CD4-positive, CD25-positive, alpha-beta regulatory T cell (primary cell): ENCODE measurements around the gene POLR1B. TPM values are rescaled to one million over a fixed set of nuclear protein-coding genes. Genes with fewer than 3 reads are reported as not detected.
"Not testable (repeated sequence)": the region's sequence is repeated elsewhere in the genome, so short reads cannot be mapped to it uniquely, and the experiment has no call there.

Source experiments
- ATAC-seq, 2 donors: fragments of 150-1000 bp; cut with Tn5 transposase; one replicate each; pipeline ENCODE4 v1.10.0; 2021; ENCODE audit warnings: low read depth in 2 of 2, moderate number of reproducible peaks in 2 of 2, moderate library complexity in 1 of 2
- DNase-seq, 3 donors: peaks; one replicate each; pipeline versions ENCODE4 v3.0.0 to v3.0.0-alpha.2; 2012 to 2022; ENCODE audit warnings: mixed read lengths in 1 of 3
- H3K27ac ChIP-seq: one replicate; pipeline ENCODE4 v1.7.0; 2013; ENCODE audit warnings: mild to moderate bottlenecking, low read length; ENCODE audit not compliant: insufficient read depth, poor library complexity, severe bottlenecking
- H3K27me3 ChIP-seq: one replicate; pipeline ENCODE4 v1.7.0; 2013; ENCODE audit warnings: low read length; ENCODE audit not compliant: control insufficient read depth, insufficient read depth
- H3K36me3 ChIP-seq: one replicate; pipeline ENCODE4 v1.7.0; 2013; ENCODE audit warnings: mild to moderate bottlenecking, low read length, moderate library complexity; ENCODE audit not compliant: control insufficient read depth, insufficient read depth
- H3K4me1 ChIP-seq: 2 replicates; pipeline ENCODE4 v1.7.0; 2013; ENCODE audit warnings: mild to moderate bottlenecking, low read length; ENCODE audit not compliant: insufficient read depth, control insufficient read depth, poor library complexity, severe bottlenecking
- H3K4me3 ChIP-seq: one replicate; pipeline ENCODE4 v1.7.0; 2013; ENCODE audit warnings: low read depth, mild to moderate bottlenecking, low read length, moderate library complexity
- H3K9me3 ChIP-seq, 2 experiments: 1 replicate in 1 of 2; 2 replicates in 1 of 2; pipeline ENCODE4 v1.7.0; 2013; ENCODE audit warnings: low read length in 2 of 2, mild to moderate bottlenecking in 1 of 2, moderate library complexity in 1 of 2; ENCODE audit not compliant: control insufficient read depth in 2 of 2
- H3K27ac Mint-ChIP-seq, 3 donors: one replicate each; pipeline ENCODE4 v1.8.0; 2020 to 2022; ENCODE audit warnings: mild to moderate bottlenecking in 3 of 3, mixed read lengths in 3 of 3, moderate library complexity in 2 of 3
- H3K27me3 Mint-ChIP-seq: one replicate; pipeline ENCODE4 v1.8.0; 2022; ENCODE audit warnings: mild to moderate bottlenecking, mixed read lengths
- H3K36me3 Mint-ChIP-seq: one replicate; pipeline ENCODE4 v1.8.0; 2020; ENCODE audit warnings: mixed read lengths
- H3K4me1 Mint-ChIP-seq, 4 donors: one replicate each; pipeline ENCODE4 v1.8.0; 2020 to 2022; ENCODE audit warnings: mixed read lengths in 4 of 4, mild to moderate bottlenecking in 1 of 4
- H3K4me3 Mint-ChIP-seq, 4 donors: one replicate each; pipeline ENCODE4 v1.8.0; 2020 to 2022; ENCODE audit warnings: mild to moderate bottlenecking in 4 of 4, mixed read lengths in 4 of 4, moderate library complexity in 3 of 4
- H3K9me3 Mint-ChIP-seq, 7 donors: one replicate each; pipeline ENCODE4 v1.8.0; 2020 to 2022; ENCODE audit warnings: mixed read lengths in 7 of 7, mild to moderate bottlenecking in 3 of 7, moderate library complexity in 2 of 7
- polyA plus RNA-seq, 4 donors: library from polyadenylated mRNA; unstranded; fragments of 300-500 nt; fragmentation: Illumina TruSeq; gene quantifications; one replicate each; pipeline ENCODE4 v1.2.3, GENCODE V29; 2021
- total RNA-seq: library from RNA; stranded (reverse); gene quantifications from one replicate; pipeline ENCODE4 v1.2.3, GENCODE V29; 2022

POLR1B gene
- total and polyA plus RNA-seq, 5 donors from 2014 or later: 14.3 to 34.4 (median 21.7) TPM

DNA sequence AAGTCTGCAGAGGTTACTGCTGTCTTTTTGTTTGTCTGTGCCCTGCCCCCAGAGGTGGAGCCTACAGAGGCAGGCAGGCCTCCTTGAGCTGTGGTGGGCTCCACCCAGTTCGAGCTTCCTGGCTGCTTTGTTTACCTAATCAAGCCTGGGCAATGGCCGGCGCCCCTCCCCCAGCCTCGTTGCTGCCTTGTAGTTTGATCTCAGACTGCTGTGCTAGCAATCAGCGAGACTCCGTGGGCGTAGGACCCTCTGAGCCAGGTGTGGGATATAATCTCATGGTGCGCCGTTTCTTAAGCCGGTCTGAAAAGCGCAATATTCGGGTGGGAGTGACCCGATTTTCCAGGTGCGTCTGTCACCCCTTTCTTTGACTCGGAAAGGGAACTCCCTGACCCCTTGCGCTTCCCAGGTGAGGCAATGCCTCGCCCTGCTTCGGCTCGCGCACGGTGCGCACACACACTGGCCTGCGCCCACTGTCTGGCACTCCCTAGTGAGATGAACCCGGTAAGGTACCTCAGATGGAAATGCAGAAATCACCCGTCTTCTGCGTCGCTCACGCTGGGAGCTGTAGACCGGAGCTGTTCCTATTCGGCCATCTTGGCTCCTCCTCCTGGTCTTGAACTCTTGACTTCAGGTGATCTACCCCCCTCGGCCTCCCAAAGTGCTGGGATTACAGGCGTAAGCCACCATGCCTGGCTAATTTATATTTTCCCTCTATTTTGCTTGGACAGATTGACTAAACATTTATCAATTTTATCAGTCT lies 32.8 kb upstream of the POLR1B start:
- not testable (repeated sequence) for H3K9me3 Mint-ChIP-seq, H3K4me1 ChIP-seq, H3K36me3 ChIP-seq, ATAC-seq, H3K27ac ChIP-seq, H3K27me3 ChIP-seq, H3K27me3 Mint-ChIP-seq, H3K9me3 ChIP-seq, H3K4me3 ChIP-seq
- DNase-seq: peak in 1 of 3 donors; percentile 3
- peaks cover 7 to 16% (median 10%) of the 10 kb centered on the region in 4 donors for H3K4me1 Mint-ChIP-seq
- peak overlapping the region in 2 of 4 donors; percentile 68 to 75 for H3K4me3 Mint-ChIP-seq
- H3K27ac Mint-ChIP-seq: peak overlapping the region in 2 of 3 donors; percentile 42 to 72
- peaks cover 11% of the 10 kb centered on the region for H3K36me3 Mint-ChIP-seq

DNA sequence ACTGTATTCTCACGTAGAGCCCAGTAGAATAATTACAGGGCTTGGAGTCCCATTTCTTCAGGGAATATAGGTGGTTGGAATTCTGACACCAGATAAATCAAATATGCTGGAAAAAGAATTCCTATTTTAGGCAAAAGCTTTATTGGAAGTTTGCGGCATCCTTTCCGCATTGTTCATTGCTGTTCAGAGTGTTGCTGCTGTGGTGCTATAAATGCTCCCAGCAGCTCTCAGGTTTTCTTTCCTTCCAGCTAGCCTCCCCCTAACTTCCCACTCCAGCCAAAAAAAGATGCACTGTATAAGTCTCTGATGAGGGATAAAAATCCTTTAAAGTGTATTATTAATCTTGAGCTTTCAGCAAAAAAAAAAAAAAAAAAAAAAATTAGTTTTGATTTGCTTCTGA lies 25.5 kb upstream of the POLR1B start:
- no peak overlapping the region for H3K4me3 Mint-ChIP-seq
- peaks cover 36% of the 10 kb centered on the region for H3K36me3 ChIP-seq
- no peaks in the 10 kb centered on the region for H3K27me3 Mint-ChIP-seq

DNA sequence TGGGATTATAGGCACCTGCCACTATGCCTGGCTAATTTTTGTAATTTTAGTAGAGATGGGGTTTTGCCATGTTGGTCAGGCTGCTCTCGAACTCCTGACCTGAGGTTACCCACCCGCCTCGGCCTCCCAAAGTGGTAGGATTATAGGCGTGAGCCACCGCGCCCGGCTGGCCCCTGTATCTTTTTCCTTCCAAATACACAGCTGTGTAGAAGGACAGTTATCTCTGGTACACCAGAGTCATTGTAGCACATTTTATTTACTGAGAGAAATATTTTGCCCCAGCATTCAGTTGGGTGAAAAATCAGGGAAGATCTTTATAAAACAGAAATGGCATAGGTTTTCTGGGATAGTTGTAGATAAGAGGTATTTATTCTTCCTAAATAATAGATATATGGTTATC lies 23.5 kb upstream of the POLR1B start:
- no peaks in the 10 kb centered on the region for H3K27me3 ChIP-seq
- no peak overlapping the region for H3K27ac Mint-ChIP-seq
- no peak overlapping the region for H3K4me3 Mint-ChIP-seq
- H3K4me3 ChIP-seq: no peak overlapping the region
- H3K9me3 ChIP-seq: no peaks in the 10 kb centered on the region
- peaks cover 0 to 2% (median 0%) of the 10 kb centered on the region in 4 donors for H3K4me1 Mint-ChIP-seq
- peaks cover 66% of the 10 kb centered on the region for H3K36me3 Mint-ChIP-seq
- no peak overlapping the region for H3K27ac ChIP-seq
- H3K27me3 Mint-ChIP-seq: no peaks in the 10 kb centered on the region
- DNase-seq: no peak
- no peak for ATAC-seq
- H3K4me1 ChIP-seq: no peaks in the 10 kb centered on the region
- H3K36me3 ChIP-seq: peaks cover 46% of the 10 kb centered on the region
- H3K9me3 Mint-ChIP-seq: peaks cover 0 to 2% (median 0%) of the 10 kb centered on the region in 7 donors

More for the DNA sequence above, 25.5 kb upstream of the POLR1B start:
- Mint-ChIP-seq H3K4me1 (no peaks in the 10 kb centered on the region), H3K9me3 (no peaks in the 10 kb centered on the region), H3K36me3 (peaks cover 52% of the 10 kb centered on the region), H3K27ac (no peak overlapping the region)
- no peak for DNase-seq
- Histone ChIP-seq H3K9me3 (no peaks in the 10 kb centered on the region), H3K4me1 (no peaks in the 10 kb centered on the region), H3K27me3 (no peaks in the 10 kb centered on the region), H3K27ac (no peak overlapping the region), H3K4me3 (no peak overlapping the region)
- ATAC-seq: no peak

DNA sequence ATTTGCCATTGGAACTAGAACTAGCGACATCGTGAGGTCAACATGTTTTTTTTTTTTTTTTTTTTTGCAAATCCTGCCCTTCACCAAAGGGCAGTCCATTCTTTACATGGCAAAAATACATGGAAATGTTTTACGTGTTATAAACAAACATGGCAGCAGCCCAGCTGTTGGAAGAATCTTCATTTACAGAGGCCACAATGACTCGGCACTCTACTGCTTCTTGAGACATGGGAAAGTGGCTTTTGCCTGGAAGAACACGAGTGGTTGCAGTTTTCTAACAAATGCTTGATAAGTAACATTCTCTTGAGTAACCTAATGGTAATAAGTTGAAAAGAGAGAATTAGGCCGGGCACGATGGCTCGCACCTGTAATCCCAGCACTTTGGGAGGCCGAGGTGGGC lies 22.8 kb upstream of the POLR1B start:
- H3K36me3 Mint-ChIP-seq: peaks cover 69% of the 10 kb centered on the region

DNA sequence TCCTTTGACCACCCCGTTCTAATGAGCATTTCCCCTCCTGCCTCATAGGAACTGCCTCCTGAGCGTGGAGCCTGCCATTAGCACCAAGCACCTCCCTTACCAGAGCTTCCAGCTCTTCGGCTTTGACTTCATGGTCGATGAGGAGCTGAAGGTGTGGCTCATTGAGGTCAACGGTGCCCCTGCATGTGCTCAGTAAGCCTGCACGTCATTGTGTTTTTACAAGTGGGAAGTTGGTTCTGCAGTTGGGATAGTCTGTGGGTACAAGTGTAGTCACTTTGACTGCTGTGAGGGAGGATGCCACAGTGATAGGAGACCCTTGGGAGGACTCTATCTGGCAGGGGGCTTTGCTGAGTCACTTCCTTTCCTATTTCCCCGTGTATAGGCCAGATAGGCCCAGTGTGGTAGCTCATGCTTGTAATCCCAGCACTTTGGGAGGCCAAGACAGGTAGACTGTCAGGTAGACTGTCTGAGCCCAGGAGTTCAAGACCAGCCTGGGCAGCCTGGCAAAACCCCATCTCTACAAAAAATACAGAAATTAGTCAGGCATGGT lies 22.0 kb upstream of the POLR1B start:
- Histone ChIP-seq H3K27ac (no peak overlapping the region), H3K9me3 (no peaks in the 10 kb centered on the region), H3K4me1 (no peaks in the 10 kb centered on the region), H3K4me3 (no peak overlapping the region), H3K36me3 (peaks cover 36% of the 10 kb centered on the region), H3K27me3 (no peaks in the 10 kb centered on the region)
- ATAC-seq: no peak
- H3K36me3 Mint-ChIP-seq: peaks cover 63% of the 10 kb centered on the region
- DNase-seq: no peak
- H3K27ac Mint-ChIP-seq: no peak overlapping the region
- H3K4me1 Mint-ChIP-seq: peaks cover 0 to 2% (median 0%) of the 10 kb centered on the region in 4 donors
- no peak overlapping the region for H3K4me3 Mint-ChIP-seq
- peaks cover 0 to 2% (median 0%) of the 10 kb centered on the region in 7 donors for H3K9me3 Mint-ChIP-seq
- H3K27me3 Mint-ChIP-seq: no peaks in the 10 kb centered on the region

More for the DNA sequence above, 22.8 kb upstream of the POLR1B start:
- DNase-seq: no peak
- Histone ChIP-seq H3K9me3 (no peaks in the 10 kb centered on the region), H3K4me3 (no peak overlapping the region), H3K4me1 (no peaks in the 10 kb centered on the region), H3K36me3 (peaks cover 44% of the 10 kb centered on the region), H3K27ac (no peak overlapping the region), H3K27me3 (no peaks in the 10 kb centered on the region)
- Mint-ChIP-seq H3K9me3 (peaks cover 0 to 2% (median 0%) of the 10 kb centered on the region in 7 donors), H3K27me3 (no peaks in the 10 kb centered on the region), H3K27ac (no peak overlapping the region), H3K4me3 (no peak overlapping the region), H3K4me1 (peaks cover 0 to 2% (median 0%) of the 10 kb centered on the region in 4 donors)
- no peak for ATAC-seq

DNA sequence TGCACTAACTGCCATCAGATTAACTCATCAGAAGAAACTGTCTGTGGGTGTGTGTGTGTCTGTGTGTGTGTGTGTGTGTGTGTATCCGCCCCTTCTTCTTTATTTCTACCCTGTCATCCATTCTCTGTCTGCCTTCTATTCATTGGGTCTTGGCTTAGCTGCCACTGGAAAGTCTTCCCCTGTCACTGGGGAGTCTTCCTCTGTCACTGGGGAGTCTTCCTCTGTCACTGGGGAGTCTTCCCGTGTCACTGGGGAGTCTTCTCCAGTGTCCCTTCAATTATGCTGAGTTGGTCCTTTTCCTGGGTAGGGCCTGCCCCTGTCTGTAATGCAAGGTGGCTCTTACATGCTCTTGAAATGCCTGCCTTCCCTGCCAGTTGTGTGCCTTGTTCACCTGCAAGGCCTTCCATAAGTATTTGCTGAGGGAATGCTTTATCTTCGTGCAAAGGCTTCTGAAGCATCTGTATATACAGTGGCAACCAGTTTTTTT lies 18.9 kb upstream of the POLR1B start:
- H3K27ac Mint-ChIP-seq: peak overlapping the region in 1 of 3 donors; percentile 81
- H3K9me3 Mint-ChIP-seq: peaks cover 0 to 2% (median 0%) of the 10 kb centered on the region in 7 donors
- no peaks in the 10 kb centered on the region for H3K27me3 Mint-ChIP-seq
- ATAC-seq: no peak
- Histone ChIP-seq H3K27me3 (no peaks in the 10 kb centered on the region), H3K4me1 (no peaks in the 10 kb centered on the region), H3K36me3 (peaks cover 34% of the 10 kb centered on the region), H3K27ac (no peak overlapping the region), H3K9me3 (no peaks in the 10 kb centered on the region), H3K4me3 (no peak overlapping the region)
- H3K36me3 Mint-ChIP-seq: peaks cover 60% of the 10 kb centered on the region
- no peak for DNase-seq
- no peak overlapping the region for H3K4me3 Mint-ChIP-seq
- peaks cover 0 to 8% (median 6%) of the 10 kb centered on the region in 4 donors for H3K4me1 Mint-ChIP-seq

DNA sequence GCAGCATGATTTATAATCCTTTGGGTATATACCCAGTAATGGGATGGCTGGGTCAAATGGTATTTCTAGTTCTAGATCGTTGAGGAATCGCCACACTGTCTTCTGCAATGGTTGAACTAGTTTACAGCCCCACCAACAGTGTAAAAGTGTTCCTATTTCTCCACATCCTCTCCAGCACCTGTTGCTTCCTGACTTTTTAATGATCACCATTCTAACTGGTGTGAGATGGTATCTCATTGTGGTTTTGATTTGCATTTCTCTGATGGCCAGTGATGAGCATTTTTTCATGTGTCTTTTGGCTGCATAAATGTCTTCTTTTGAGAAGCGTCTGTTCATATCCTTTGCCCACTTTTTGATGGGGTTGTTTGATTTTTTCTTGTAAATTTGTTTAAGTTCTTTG lies 18.0 kb upstream of the POLR1B start:
- not testable (repeated sequence) for DNase-seq, H3K4me3 ChIP-seq, H3K4me1 Mint-ChIP-seq, H3K27ac Mint-ChIP-seq, H3K9me3 ChIP-seq, H3K4me1 ChIP-seq, H3K9me3 Mint-ChIP-seq, H3K27ac ChIP-seq, H3K4me3 Mint-ChIP-seq, ATAC-seq, H3K27me3 Mint-ChIP-seq, H3K27me3 ChIP-seq
- peaks cover 59% of the 10 kb centered on the region for H3K36me3 Mint-ChIP-seq
- H3K36me3 ChIP-seq: peaks cover 43% of the 10 kb centered on the region
